Measurements from ENCODE around the gene SEMA5B.

SEMA5B gene

GRCh38 chr3:122913539-122914100, 113.9 kb downstream of the SEMA5B start:
- DNase-seq (ENCODE audit: low spot score), result no peak
- no peaks in the 10 kb centered on the region for H3K9me3 Mint-ChIP-seq
- no peak overlapping the region for H3K27ac Mint-ChIP-seq
- no peaks in the 10 kb centered on the region for H3K4me1 Mint-ChIP-seq (ENCODE audit: low read depth)
- peaks cover 18% of the 10 kb centered on the region for H3K27me3 Mint-ChIP-seq (ENCODE audit: low read depth)
- no peak overlapping the region for H3K4me3 Mint-ChIP-seq
- H3K36me3 Mint-ChIP-seq (ENCODE audit: low read depth), result no peaks in the 10 kb centered on the region

DNA sequence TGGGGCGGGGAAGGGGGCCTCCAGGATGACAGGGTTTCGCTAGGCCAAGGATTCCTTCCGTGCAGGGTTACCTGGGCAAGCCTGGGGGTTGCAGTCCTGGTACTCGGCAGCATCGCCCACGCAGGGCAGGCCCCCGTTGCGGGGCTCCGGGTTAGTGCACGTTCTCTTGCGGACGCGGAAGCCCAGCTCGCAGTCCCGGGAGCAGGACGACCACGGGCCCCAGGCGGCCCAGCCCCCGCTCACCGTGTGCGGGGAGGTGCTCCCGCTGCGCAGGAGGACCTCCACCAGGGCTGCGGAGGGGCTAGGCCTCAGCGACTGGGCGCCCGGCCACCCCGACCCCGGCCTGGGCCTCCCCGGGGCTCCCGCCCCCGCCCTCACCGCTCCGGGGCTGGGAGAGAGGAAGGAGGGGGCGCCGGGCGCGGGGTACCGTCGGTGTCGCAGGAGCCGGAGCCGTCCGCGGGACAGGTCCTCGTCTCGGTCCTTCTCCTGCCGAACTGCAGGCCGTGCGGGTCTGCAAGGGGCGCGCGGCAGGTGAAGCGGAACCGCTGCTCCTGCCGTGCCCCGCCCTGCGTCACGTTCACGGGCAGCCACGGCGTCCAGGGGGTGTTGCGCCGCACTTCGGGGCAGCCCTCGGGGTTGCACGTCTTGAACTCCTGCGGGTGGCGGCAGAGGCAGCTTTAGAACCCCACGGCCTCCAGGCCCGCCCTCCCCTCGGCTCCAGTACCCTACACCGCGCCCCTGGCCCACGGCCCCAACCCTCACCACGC, 114.6 kb downstream of the SEMA5B start:
- Mint-ChIP-seq H3K4me3 (no peak overlapping the region), H3K9me3 (no peaks in the 10 kb centered on the region), H3K27ac (no peak overlapping the region), H3K27me3 (ENCODE audit: low read depth) (peaks cover 18% of the 10 kb centered on the region), H3K36me3 (ENCODE audit: low read depth) (no peaks in the 10 kb centered on the region), H3K4me1 (ENCODE audit: low read depth) (no peaks in the 10 kb centered on the region)
- DNase-seq (ENCODE audit: low spot score), result no peak

DNA sequence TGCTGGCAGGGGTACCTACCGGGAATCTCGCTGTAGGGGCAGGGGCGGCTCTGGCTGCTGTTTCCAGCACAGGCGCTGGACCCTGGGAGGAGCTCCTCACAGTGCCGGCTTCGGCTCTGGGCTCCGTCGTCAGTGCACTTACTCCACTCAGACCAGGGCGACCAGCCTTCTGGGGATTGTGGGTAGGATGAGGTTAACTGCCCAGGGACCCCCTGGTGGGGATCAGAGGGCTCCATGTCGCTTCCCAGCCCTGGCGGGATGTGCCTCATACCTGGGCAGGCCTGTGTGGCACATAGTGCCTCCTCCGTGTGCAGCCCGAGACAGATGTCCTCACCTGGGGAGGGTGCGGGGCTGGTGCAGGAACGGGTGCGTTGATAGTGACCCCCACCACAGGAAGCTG, 115.7 kb downstream of the SEMA5B start:
- peaks cover 24% of the 10 kb centered on the region for H3K27me3 Mint-ChIP-seq (ENCODE audit: low read depth)
- no peaks in the 10 kb centered on the region for H3K9me3 Mint-ChIP-seq
- H3K36me3 Mint-ChIP-seq (ENCODE audit: low read depth), result no peaks in the 10 kb centered on the region
- DNase-seq (ENCODE audit: low spot score), result no peak
- no peak overlapping the region for H3K27ac Mint-ChIP-seq
- no peaks in the 10 kb centered on the region for H3K4me1 Mint-ChIP-seq (ENCODE audit: low read depth)
- no peak overlapping the region for H3K4me3 Mint-ChIP-seq

GRCh38 chr3:122908251-122908650, 119.3 kb downstream of the SEMA5B start:
- no peaks in the 10 kb centered on the region for H3K36me3 Mint-ChIP-seq (ENCODE audit: low read depth)
- no peak for DNase-seq (ENCODE audit: low spot score)
- no peak overlapping the region for H3K4me3 Mint-ChIP-seq
- no peaks in the 10 kb centered on the region for H3K9me3 Mint-ChIP-seq
- no peak overlapping the region for H3K27ac Mint-ChIP-seq
- peaks cover 36% of the 10 kb centered on the region for H3K27me3 Mint-ChIP-seq (ENCODE audit: low read depth)
- no peaks in the 10 kb centered on the region for H3K4me1 Mint-ChIP-seq (ENCODE audit: low read depth)

- peaks cover 35% of the 10 kb centered on the region for H3K27me3 Mint-ChIP-seq (ENCODE audit: low read depth)
- H3K4me3 Mint-ChIP-seq, result no peak overlapping the region
- H3K36me3 Mint-ChIP-seq (ENCODE audit: low read depth), result no peaks in the 10 kb centered on the region
- no peak for DNase-seq (ENCODE audit: low spot score)
- no peak overlapping the region for H3K27ac Mint-ChIP-seq
- no peaks in the 10 kb centered on the region for H3K9me3 Mint-ChIP-seq
- no peaks in the 10 kb centered on the region for H3K4me1 Mint-ChIP-seq (ENCODE audit: low read depth)
These were observed 120.1 kb downstream of the SEMA5B start for GRCh38 chr3:122907471-122907870.

GRCh38 chr3:122903171-122903570, 124.4 kb downstream of the SEMA5B start:
- H3K4me1 Mint-ChIP-seq (ENCODE audit: low read depth), result no peaks in the 10 kb centered on the region
- no peak for DNase-seq (ENCODE audit: low spot score)
- no peaks in the 10 kb centered on the region for H3K36me3 Mint-ChIP-seq (ENCODE audit: low read depth)
- no peak overlapping the region for H3K4me3 Mint-ChIP-seq
- H3K27me3 Mint-ChIP-seq (ENCODE audit: low read depth), result peaks cover 30% of the 10 kb centered on the region
- no peaks in the 10 kb centered on the region for H3K9me3 Mint-ChIP-seq
- H3K27ac Mint-ChIP-seq, result no peak overlapping the region

DNA sequence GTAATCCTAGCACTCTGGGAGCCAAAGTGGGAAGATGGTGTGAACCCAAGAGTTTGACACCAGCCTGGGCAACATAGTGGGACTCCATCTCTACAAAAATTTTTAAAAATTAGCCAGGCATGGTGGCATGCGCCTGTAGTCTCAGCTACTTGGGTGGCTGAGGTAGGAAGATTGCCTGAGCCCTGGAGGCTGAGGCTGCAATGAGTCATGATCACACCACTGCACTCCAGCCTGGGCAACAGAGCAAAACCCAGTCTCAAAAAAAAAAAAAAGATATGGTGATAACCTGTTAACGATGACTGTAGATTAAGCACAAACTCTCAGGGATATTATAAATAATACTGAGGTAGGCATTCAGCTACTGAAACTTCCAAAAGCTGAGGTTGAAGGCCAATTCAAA, 125.2 kb downstream of the SEMA5B start:
- Mint-ChIP-seq H3K4me3 (no peak overlapping the region), H3K4me1 (ENCODE audit: low read depth) (no peaks in the 10 kb centered on the region), H3K36me3 (ENCODE audit: low read depth) (no peaks in the 10 kb centered on the region), H3K27me3 (ENCODE audit: low read depth) (peaks cover 29% of the 10 kb centered on the region), H3K9me3 (no peaks in the 10 kb centered on the region), H3K27ac (no peak overlapping the region)
- DNase-seq (ENCODE audit: low spot score), result no peak

DNA sequence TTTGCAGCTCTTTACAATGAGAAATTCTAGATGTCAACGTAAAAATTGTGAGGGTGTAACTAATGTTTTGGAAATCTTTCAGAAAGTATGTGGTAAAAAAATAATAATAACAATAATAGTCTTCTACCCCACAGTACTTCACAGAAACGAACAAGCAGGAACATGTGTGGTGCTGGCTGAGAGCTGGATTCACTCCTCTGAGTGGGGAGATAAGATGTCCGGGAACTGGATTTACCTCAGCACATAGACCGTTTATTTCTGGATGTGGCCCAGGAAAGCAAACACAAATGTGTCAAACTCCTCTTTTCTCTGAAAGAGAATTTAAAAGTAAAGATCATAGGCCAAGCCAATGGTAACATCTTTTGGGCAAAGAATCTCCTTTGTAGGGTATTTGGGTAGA, 129.3 kb downstream of the SEMA5B start:
- H3K36me3 Mint-ChIP-seq (ENCODE audit: low read depth), result no peaks in the 10 kb centered on the region
- DNase-seq (ENCODE audit: low spot score), result no peak
- peaks cover 5% of the 10 kb centered on the region for H3K4me1 Mint-ChIP-seq (ENCODE audit: low read depth)
- H3K9me3 Mint-ChIP-seq, result no peaks in the 10 kb centered on the region
- peaks cover 17% of the 10 kb centered on the region for H3K27me3 Mint-ChIP-seq (ENCODE audit: low read depth)
- H3K27ac Mint-ChIP-seq, result no peak overlapping the region
- H3K4me3 Mint-ChIP-seq, result no peak overlapping the region

DNA sequence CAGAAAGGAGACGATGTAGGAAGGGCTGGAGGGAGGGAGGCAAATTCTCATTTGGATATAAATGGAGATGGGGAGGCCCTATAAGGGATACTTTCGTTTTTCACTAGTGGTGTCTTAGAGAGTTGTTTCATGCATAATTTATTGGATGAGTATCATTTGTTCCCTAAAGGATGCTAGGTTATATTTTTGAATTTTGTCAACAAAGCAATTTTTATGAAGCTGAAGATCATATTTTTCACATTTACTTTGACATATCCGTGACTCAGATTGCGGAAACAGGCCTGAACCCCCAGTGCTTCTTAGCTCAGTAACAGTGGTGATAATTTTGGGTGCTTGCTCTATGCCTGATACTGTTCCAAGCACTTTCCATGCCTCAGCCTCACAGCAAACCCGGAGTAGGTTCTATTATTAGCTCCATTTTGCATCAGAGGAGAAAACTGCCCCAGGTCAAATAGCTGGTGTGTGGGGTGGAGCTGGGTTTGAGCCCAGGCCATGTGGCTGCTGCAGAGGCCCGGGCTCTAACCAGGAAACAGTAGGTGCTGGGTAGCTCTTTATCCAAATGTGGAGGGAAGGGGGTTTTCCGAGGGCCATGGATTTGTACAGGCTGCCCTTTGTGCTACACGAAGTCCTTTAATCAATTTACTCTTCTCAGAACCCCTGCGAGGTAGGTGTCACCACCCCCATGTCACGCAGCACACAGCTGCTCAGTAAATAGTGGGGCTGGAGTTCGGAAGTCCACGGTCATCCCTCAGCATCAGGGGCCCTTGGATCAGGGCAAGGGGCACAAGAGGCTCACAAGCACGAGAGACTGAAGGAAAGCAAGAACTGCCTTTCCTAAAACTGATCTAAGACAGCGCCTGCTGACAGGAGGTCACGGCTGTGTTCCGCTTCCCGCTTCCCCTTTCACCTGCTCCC, 133.6 kb downstream of the SEMA5B start:
- Mint-ChIP-seq H3K27ac (no peak overlapping the region), H3K4me3 (no peak overlapping the region), H3K36me3 (ENCODE audit: low read depth) (no peaks in the 10 kb centered on the region), H3K4me1 (ENCODE audit: low read depth) (peaks cover 14% of the 10 kb centered on the region), H3K27me3 (ENCODE audit: low read depth) (peaks cover 12% of the 10 kb centered on the region), H3K9me3 (no peaks in the 10 kb centered on the region)
- no peak for DNase-seq (ENCODE audit: low spot score)

DNA sequence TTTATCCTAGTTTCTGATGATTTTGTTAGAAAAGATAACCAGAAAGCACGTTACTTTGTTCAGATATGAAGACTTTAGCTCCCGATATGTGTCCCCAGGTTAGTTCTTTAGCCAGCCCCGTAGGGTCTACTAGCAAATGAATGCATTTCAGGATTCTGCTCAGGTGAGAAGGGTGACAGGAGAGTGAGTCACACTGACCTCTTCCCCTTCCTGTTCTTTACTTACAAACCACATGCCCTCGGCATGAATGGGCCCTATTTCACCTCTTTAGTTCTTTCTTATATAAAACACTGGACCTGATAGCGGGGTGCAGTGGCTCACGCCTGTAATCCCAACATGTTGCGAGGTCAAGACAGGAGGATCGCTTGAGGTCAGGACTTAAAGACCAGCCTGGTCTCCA, 134.3 kb downstream of the SEMA5B start:
- H3K27ac Mint-ChIP-seq, result no peak overlapping the region
- H3K9me3 Mint-ChIP-seq, result no peaks in the 10 kb centered on the region

DNA sequence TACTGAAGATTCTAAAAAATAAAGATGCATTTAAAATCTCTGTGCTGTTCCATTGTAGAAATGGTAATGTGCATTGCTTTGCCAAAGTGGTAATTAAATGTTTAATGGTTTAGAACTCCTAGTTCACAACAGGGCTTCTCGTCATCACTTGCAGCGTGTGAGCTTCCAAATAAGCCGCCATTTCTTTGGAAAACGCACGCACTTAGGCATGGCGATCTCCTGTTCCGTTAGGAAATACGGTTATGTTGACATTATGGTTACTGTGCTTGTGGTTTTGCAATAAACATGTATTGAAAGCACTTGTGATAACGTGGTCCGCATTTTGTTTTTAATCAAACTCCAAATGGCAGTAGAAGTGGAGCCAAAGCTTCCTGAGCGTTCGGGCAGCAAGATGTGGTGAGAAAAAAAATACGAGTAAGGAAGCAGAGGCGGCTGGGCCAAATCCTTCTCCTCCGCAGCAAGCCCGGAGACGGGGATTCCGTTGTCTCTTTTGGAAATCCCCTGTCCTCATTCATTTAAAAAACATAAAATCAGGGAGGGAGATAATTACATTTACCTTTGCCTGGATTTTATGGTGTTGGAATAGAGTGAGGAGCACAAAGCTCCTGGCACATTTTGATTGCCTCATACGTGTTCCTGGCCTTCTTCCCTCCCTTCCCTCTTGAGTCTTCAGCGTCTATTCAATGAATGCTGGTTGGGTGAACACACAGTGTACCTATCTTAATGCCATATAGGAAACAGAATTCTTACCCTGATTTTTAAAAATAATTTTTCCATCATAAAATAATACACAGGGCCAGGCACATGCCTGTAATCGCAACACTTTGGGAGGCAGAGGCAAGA, 135.2 kb downstream of the SEMA5B start:
- no peaks in the 10 kb centered on the region for H3K36me3 Mint-ChIP-seq (ENCODE audit: low read depth)
- no peak for DNase-seq (ENCODE audit: low spot score)
- H3K27ac Mint-ChIP-seq, result no peak overlapping the region
- no peaks in the 10 kb centered on the region for H3K9me3 Mint-ChIP-seq
- peaks cover 14% of the 10 kb centered on the region for H3K4me1 Mint-ChIP-seq (ENCODE audit: low read depth)
- no peak overlapping the region for H3K4me3 Mint-ChIP-seq
- H3K27me3 Mint-ChIP-seq (ENCODE audit: low read depth), result peaks cover 11% of the 10 kb centered on the region

More for the DNA sequence above, 134.3 kb downstream of the SEMA5B start:
- no peak for DNase-seq (ENCODE audit: low spot score)
- Mint-ChIP-seq H3K27me3 (ENCODE audit: low read depth) (peaks cover 12% of the 10 kb centered on the region), H3K36me3 (ENCODE audit: low read depth) (no peaks in the 10 kb centered on the region), H3K4me1 (ENCODE audit: low read depth) (peaks cover 14% of the 10 kb centered on the region), H3K4me3 (no peak overlapping the region)

DNA sequence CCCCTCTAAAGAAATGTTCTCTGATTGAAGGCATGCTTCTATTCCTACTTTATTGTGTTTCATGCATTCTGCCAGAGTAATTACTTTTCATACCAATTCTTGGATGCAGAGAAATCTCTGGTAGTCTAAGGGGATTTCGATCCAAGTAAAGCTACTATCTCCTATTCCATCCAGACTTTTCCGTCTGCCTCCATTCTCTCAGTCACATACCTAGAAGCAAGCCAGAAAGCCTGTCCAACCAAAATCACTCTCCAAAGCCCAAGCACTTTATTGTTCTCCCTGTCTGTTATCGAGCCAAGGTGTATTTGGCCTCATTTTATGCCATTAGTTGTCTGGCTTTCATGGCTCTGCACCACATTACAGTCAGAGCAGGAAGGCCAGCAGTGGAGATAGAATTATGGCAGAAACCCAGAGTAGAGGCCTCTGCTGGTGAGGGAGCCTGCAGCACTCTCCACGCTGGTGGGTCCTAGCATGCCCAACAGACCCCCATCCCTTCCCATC, 136.8 kb downstream of the SEMA5B start:
- H3K27me3 Mint-ChIP-seq (ENCODE audit: low read depth), result peaks cover 3% of the 10 kb centered on the region
- no peaks in the 10 kb centered on the region for H3K36me3 Mint-ChIP-seq (ENCODE audit: low read depth)
- H3K9me3 Mint-ChIP-seq, result no peaks in the 10 kb centered on the region
- no peak overlapping the region for H3K4me3 Mint-ChIP-seq
- no peak for DNase-seq (ENCODE audit: low spot score)
- H3K27ac Mint-ChIP-seq, result no peak overlapping the region
- H3K4me1 Mint-ChIP-seq (ENCODE audit: low read depth), result peaks cover 14% of the 10 kb centered on the region

DNA sequence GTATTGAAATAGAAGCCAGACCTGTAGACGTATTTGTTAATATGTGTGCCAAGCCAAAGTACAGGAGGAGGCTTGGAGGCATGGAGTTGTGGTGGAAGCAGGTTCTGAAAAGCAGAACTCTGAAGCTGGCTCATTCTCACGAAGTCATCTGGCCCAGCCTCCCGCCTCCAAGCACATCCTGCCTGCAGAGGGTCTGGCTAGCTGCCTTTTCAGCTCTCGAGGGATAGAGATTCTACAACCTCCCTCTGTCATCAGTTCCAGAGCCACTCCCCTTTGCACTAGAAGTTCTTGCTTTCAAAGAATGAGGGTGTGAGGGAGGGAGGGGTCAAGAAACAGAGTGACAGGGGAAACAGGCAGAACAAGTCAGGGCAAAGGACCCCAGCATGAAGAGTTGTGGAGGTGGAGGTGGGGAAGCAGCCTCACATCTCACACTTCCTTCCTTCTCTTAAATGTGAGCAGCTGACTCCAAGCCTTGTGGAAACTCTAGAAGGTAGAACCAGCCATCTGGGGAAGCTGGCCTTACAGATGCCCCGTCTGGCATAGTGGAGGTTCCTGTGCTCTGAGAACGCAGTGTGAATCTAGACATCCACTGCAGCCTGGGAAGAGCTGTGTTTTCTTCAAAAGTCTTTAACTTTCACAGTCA, 137.4 kb downstream of the SEMA5B start:
- H3K27me3 Mint-ChIP-seq (ENCODE audit: low read depth), result peaks cover 3% of the 10 kb centered on the region
- no peak overlapping the region for H3K27ac Mint-ChIP-seq
- H3K9me3 Mint-ChIP-seq, result no peaks in the 10 kb centered on the region
- DNase-seq (ENCODE audit: low spot score), result no peak
- no peaks in the 10 kb centered on the region for H3K36me3 Mint-ChIP-seq (ENCODE audit: low read depth)
- no peak overlapping the region for H3K4me3 Mint-ChIP-seq
- peaks cover 14% of the 10 kb centered on the region for H3K4me1 Mint-ChIP-seq (ENCODE audit: low read depth)
